Erythroblast (primary cell): ENCODE data around the gene TPRKB.
"Not testable (repeated sequence)": the region's sequence is repeated elsewhere in the genome, so short reads cannot be mapped to it uniquely, and the experiment has no call there.

Source experiments
- GATA1 ChIP-seq: IDR thresholded peaks from 2 replicates; pipeline ENCODE4 v1.6.1; 2011; ENCODE audit warnings: low read depth, mild to moderate bottlenecking, control low read depth, low read length, moderate library complexity
- POLR2A ChIP-seq: IDR thresholded peaks from 2 replicates; pipeline ENCODE4 v1.6.1; 2011; ENCODE audit warnings: mild to moderate bottlenecking, low read length

- TF ChIP-seq POLR2A, GATA1: not testable (repeated sequence)
These were observed 46.3 kb upstream of the TPRKB start for GRCh38 chr2:73783402-73783801.
